Esophagus muscularis mucosa (tissue), 4 donors: Measurements from ENCODE around the gene SLC26A9. TPM values are rescaled to one million over a fixed set of nuclear protein-coding genes. Genes with fewer than 3 reads are reported as not detected.

Source experiments
- DNase-seq: peaks from one replicate; pipeline ENCODE4 v3.0.0-alpha.2; 2017; ENCODE audit errors: extremely low spot score
- H3K27ac ChIP-seq, 4 donors: fragments of 200-600 bp; sonication (generic); replicated peaks in 1 of 4; 1 replicate in 3 of 4; 2 replicates in 1 of 4; pipeline ENCODE4 v1.5.1; 2016 to 2019; ENCODE audit warnings: mild to moderate bottlenecking in 1 of 4
- H3K27me3 ChIP-seq, 4 donors: fragments of 200-600 bp; sonication (generic); one replicate each; pipeline versions ENCODE4 v1.5.1 to v1.6.0; 2016 to 2019
- H3K36me3 ChIP-seq, 4 donors: fragments of 200-600 bp; sonication (generic); one replicate each; pipeline ENCODE4 v1.5.1; 2016 to 2019
- H3K4me1 ChIP-seq, 4 donors: fragments of 200-600 bp; sonication (generic); one replicate each; pipeline ENCODE4 v1.5.1; 2016 to 2019
- H3K4me3 ChIP-seq, 4 donors: fragments of 200-600 bp; sonication (generic); 1 replicate in 2 of 4; 2 replicates in 2 of 4; pipeline ENCODE4 v1.5.1; 2016 to 2019; ENCODE audit warnings: mild to moderate bottlenecking in 4 of 4, moderate library complexity in 1 of 4
- H3K9me3 ChIP-seq, 4 donors: fragments of 200-600 bp; sonication (generic); 1 replicate in 3 of 4; 2 replicates in 1 of 4; pipeline ENCODE4 v1.5.1; 2016 to 2019
- CTCF ChIP-seq, 3 experiments: fragments of 200-600 bp in 2 of 3; fragments of 450-650 bp in 1 of 3; sonication (generic) in 2 of 3; IDR thresholded peaks; one replicate each; pipeline ENCODE4 v1.5.1; 2017 to 2019; ENCODE audit warnings: antibody characterized with exemption in 3 of 3, mild to moderate bottlenecking in 2 of 3, moderate library complexity in 1 of 3
- EP300 ChIP-seq: sonication (generic); formaldehyde crosslinking; IDR thresholded peaks from one replicate; pipeline ENCODE4 v1.6.1; 2017; ENCODE audit warnings: antibody characterized with exemption
- POLR2A ChIP-seq: fragments of 450-650 bp; IDR thresholded peaks from one replicate; pipeline ENCODE4 v1.6.1; 2017; ENCODE audit warnings: antibody characterized with exemption, moderate library complexity, mild to moderate bottlenecking, low read depth
- POLR2AphosphoS5 ChIP-seq, 2 donors: sonication (generic); formaldehyde crosslinking; IDR thresholded peaks; one replicate each; pipeline ENCODE4 v1.6.1; 2017; ENCODE audit warnings: antibody characterized with exemption in 2 of 2
- WGBS: methylation state at CpG from one replicate; pipeline ENCODE4 v1.1.5; 2018; 5-methylcytosine and 5-hydroxymethylcytosine counted together
- intact Hi-C: fragments of 100-400 bp; cut with DNase I; formaldehyde crosslinking; loops from one replicate; pipeline ENCODE4 v1.15.1; 2023
- total RNA-seq, 4 donors: library from RNA; depleted of rRNA; stranded (reverse); fragments of >200 nt; gene quantifications; one replicate each; pipeline versions ENCODE4 v1.1.0 to v1.2.1, GENCODE V29; 2016

SLC26A9 gene
- total RNA-seq, 4 donors from 2014 or later, result under 0.01 TPM; not detected in 3

- H3K27ac ChIP-seq, result no peak overlapping the region
- 60% methylated on average over 2 of the region's 2 CpGs for WGBS
- no peaks in the 10 kb centered on the region for H3K9me3 ChIP-seq
- no peak overlapping the region for H3K4me3 ChIP-seq
- TF ChIP-seq CTCF (IDR thresholded peaks at IDR 0.05), result no peak
- no peak for TF ChIP-seq POLR2A
- no peak for TF ChIP-seq EP300
- no peak for TF ChIP-seq POLR2AphosphoS5 (IDR thresholded peaks at IDR 0.05)
- H3K27me3 ChIP-seq, result peaks cover 0 to 18% (median 0%) of the 10 kb centered on the region in 4 donors
- peaks cover 3 to 15% (median 10%) of the 10 kb centered on the region in 4 donors for H3K4me1 ChIP-seq
- no peaks in the 10 kb centered on the region for H3K36me3 ChIP-seq
- intact Hi-C loops, result no loop called here
- no peak for DNase-seq
These were observed 18.1 kb upstream of the SLC26A9 start for GRCh38 chr1:205961405-205961804.

GRCh38 chr1:205959789-205960188 lies 16.5 kb upstream of the SLC26A9 start:
- Histone ChIP-seq H3K4me1 (peaks cover 3 to 15% (median 10%) of the 10 kb centered on the region in 4 donors), H3K27ac (no peak overlapping the region), H3K36me3 (no peaks in the 10 kb centered on the region), H3K9me3 (no peaks in the 10 kb centered on the region), H3K27me3 (peaks cover 0 to 33% (median 0%) of the 10 kb centered on the region in 4 donors), H3K4me3 (no peak overlapping the region)
- WGBS, result 85% methylated on average over 4 of the region's 4 CpGs
- intact Hi-C loops, result no loop called here
- no peak for DNase-seq
- TF ChIP-seq CTCF (IDR thresholded peaks at IDR 0.05) (no peak), POLR2A (no peak), EP300 (no peak), POLR2AphosphoS5 (IDR thresholded peaks at IDR 0.05) (no peak)

GRCh38 chr1:205955499-205955898 lies 12.2 kb upstream of the SLC26A9 start:
- no peak overlapping the region for H3K27ac ChIP-seq
- peaks cover 0 to 36% (median 0%) of the 10 kb centered on the region in 4 donors for H3K27me3 ChIP-seq
- no peak overlapping the region for H3K4me3 ChIP-seq
- H3K4me1 ChIP-seq, result no peaks in the 10 kb centered on the region
- TF ChIP-seq EP300, result no peak
- TF ChIP-seq CTCF (IDR thresholded peaks at IDR 0.05), result no peak
- no peak for TF ChIP-seq POLR2A
- no peak for TF ChIP-seq POLR2AphosphoS5 (IDR thresholded peaks at IDR 0.05)
- 92% methylated on average over 1 of the region's 1 CpG for WGBS
- intact Hi-C loops, result no loop called here
- no peaks in the 10 kb centered on the region for H3K9me3 ChIP-seq
- no peaks in the 10 kb centered on the region for H3K36me3 ChIP-seq
- DNase-seq, result no peak

- Histone ChIP-seq H3K9me3 (no peaks in the 10 kb centered on the region), H3K36me3 (no peaks in the 10 kb centered on the region), H3K27me3 (peaks cover 0 to 32% (median 0%) of the 10 kb centered on the region in 4 donors), H3K27ac (no peak overlapping the region), H3K4me1 (no peaks in the 10 kb centered on the region), H3K4me3 (no peak overlapping the region)
- intact Hi-C loops, result no loop called here
- TF ChIP-seq POLR2AphosphoS5 (IDR thresholded peaks at IDR 0.05) (no peak), CTCF (IDR thresholded peaks at IDR 0.05) (no peak), POLR2A (no peak), EP300 (no peak)
- no peak for DNase-seq
- WGBS, result 81% methylated on average over 11 of the region's 11 CpGs
These were observed 11.7 kb upstream of the SLC26A9 start for GRCh38 chr1:205954819-205955404.

GRCh38 chr1:205951746-205952145 lies 8.5 kb upstream of the SLC26A9 start:
- intact Hi-C loops, result no loop called here
- Histone ChIP-seq H3K27me3 (peaks cover 0 to 27% (median 0%) of the 10 kb centered on the region in 4 donors), H3K36me3 (no peaks in the 10 kb centered on the region), H3K4me1 (no peaks in the 10 kb centered on the region), H3K9me3 (no peaks in the 10 kb centered on the region), H3K27ac (no peak overlapping the region), H3K4me3 (no peak overlapping the region)
- DNase-seq, result no peak
- WGBS, result 100% methylated on average over 1 of the region's 1 CpG
- TF ChIP-seq POLR2AphosphoS5 (IDR thresholded peaks at IDR 0.05), result no peak
- TF ChIP-seq EP300, result no peak
- TF ChIP-seq POLR2A, result no peak
- TF ChIP-seq CTCF (IDR thresholded peaks at IDR 0.05), result no peak
